ENCODE results near the gene RPL18.

DNA sequence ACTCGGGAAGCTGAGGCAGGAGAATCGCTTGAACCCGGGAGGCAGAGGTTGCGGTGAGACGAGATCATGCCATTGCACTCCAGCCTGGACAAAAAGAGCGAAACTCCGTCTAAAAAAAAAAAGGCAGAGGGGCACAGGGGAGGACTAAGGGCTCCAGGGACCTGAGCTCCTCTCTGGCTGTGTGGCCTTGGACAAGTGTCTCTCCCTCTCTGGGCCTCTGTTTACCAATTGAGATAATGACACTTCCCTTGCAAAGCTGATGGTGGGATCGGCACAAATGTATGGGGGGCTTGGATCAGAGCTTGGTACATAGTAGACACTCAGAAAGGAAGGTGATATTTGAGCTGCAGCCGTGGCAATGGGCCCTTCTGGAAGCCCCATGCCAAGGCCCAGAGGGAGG lies 23.8 kb downstream of the RPL18 start:
- TF ChIP-seq EZH2 (IDR thresholded peaks at IDR 0.05; ENCODE audit: low read length, unreplicated experiment) (no peak), EZH2phosphoT487 (IDR thresholded peaks at IDR 0.05; ENCODE audit: borderline replicate concordance, low read length) (no peak)
